Lung (tissue), 12 donors: ENCODE results near the gene BANF2. TPM values are rescaled to one million over a fixed set of nuclear protein-coding genes. Genes with fewer than 3 reads are reported as not detected.
"Not testable (repeated sequence)": the region's sequence is repeated elsewhere in the genome, so short reads cannot be mapped to it uniquely, and the experiment has no call there.

Source experiments
- ATAC-seq: fragments of 200-7000 bp; cut with Tn5 transposase; one replicate; pipeline ENCODE4 v1.9.1; 2020; ENCODE audit warnings: moderate number of reproducible peaks; ENCODE audit not compliant: insufficient read depth, low FRiP score
- DNase-seq, 3 donors: peaks; one replicate each; pipeline ENCODE4 v3.0.0-alpha.2; 2013 to 2017
- H3K27ac ChIP-seq, 2 donors: one replicate each; pipeline ENCODE4 v1.5.1; 2013; ENCODE audit warnings: mild to moderate bottlenecking in 2 of 2, moderate library complexity in 2 of 2, control low read depth in 1 of 2, inconsistent platforms in 1 of 2, low read depth in 1 of 2, low read length in 1 of 2
- H3K27me3 ChIP-seq, 3 donors: one replicate each; pipeline ENCODE4 v1.5.1; 2013; ENCODE audit warnings: low read length in 2 of 3; ENCODE audit not compliant: control insufficient read depth in 3 of 3, insufficient read depth in 3 of 3
- H3K36me3 ChIP-seq, 4 donors: one replicate each; pipeline ENCODE4 v1.5.1; 2013; ENCODE audit warnings: low read length in 4 of 4, mild to moderate bottlenecking in 1 of 4, moderate library complexity in 1 of 4; ENCODE audit not compliant: control insufficient read depth in 4 of 4, insufficient read depth in 4 of 4
- H3K4me1 ChIP-seq, 5 donors: one replicate each; pipeline ENCODE4 v1.5.1; 2013; ENCODE audit warnings: low read length in 5 of 5, mild to moderate bottlenecking in 2 of 5, moderate library complexity in 1 of 5; ENCODE audit not compliant: control insufficient read depth in 5 of 5, insufficient read depth in 5 of 5
- H3K4me3 ChIP-seq: one replicate; pipeline ENCODE4 v1.5.1; 2013; ENCODE audit warnings: mild to moderate bottlenecking, control low read depth, moderate library complexity
- H3K9ac ChIP-seq, 2 donors: one replicate each; pipeline ENCODE4 v1.5.1; 2013; ENCODE audit warnings: low read length in 2 of 2, control low read depth in 1 of 2; ENCODE audit not compliant: insufficient read depth in 1 of 2
- H3K9me3 ChIP-seq, 4 donors: one replicate each; pipeline ENCODE4 v1.5.1; 2013; ENCODE audit warnings: low read length in 3 of 4, mild to moderate bottlenecking in 1 of 4, moderate library complexity in 1 of 4; ENCODE audit not compliant: control insufficient read depth in 4 of 4, insufficient read depth in 3 of 4
- CTCF ChIP-seq: IDR thresholded peaks from 2 replicates; pipeline ENCODE4 v1.5.1; 2012; ENCODE audit warnings: mild to moderate bottlenecking; ENCODE audit errors: control extremely low read depth, extremely low read depth
- WGBS, 2 donors: extraction: QIAGEN DNeasy Blood & Tissue Kit; methylation state at CpG; one replicate each; pipeline ENCODE4 v1.1.7; 2013; 5-methylcytosine and 5-hydroxymethylcytosine counted together
- polyA plus RNA-seq, 2 donors: library from polyadenylated mRNA; stranded (reverse); fragments of 200-250 nt; gene quantifications; one replicate each; pipeline ENCODE4 v1.2.1, GENCODE V29; 2013
- total RNA-seq, 2 donors: library from RNA; depleted of rRNA in 1 of 2; stranded (reverse); fragments of >200 nt in 1 of 2; gene quantifications; one replicate each; pipeline ENCODE4 v1.2.1, GENCODE V29; 2014 to 2021
- donor health status: control.
- donor health status: control.
- donor health status: Bipolar disorder and iron deficiency.
- donor health status: healthy.
- donor health status: DM: yes; HTN: yes; CAD: no.

Gene BANF2
- total and polyA plus RNA-seq, 4 donors, result not detected

GRCh38 chr20:17657079-17657825, 42.5 kb upstream of the BANF2 start:
- peaks cover 0 to 6% (median 0%) of the 10 kb centered on the region in 4 donors for H3K9me3 ChIP-seq
- H3K9ac ChIP-seq, result no peak overlapping the region
- no peak overlapping the region for H3K27ac ChIP-seq
- ATAC-seq (no peak), DNase-seq (no peak)
- H3K27me3 ChIP-seq, result no peaks in the 10 kb centered on the region
- no peak overlapping the region for H3K4me3 ChIP-seq
- peaks cover 0 to 11% (median 3%) of the 10 kb centered on the region in 5 donors for H3K4me1 ChIP-seq
- peaks cover 9 to 32% (median 18%) of the 10 kb centered on the region in 4 donors for H3K36me3 ChIP-seq
- 83 to 86% methylated on average over 9 of the region's 9 CpGs for WGBS, 2 donors
- no peak for TF ChIP-seq CTCF

- Histone ChIP-seq H3K4me1 (peaks cover 0 to 10% (median 3%) of the 10 kb centered on the region in 5 donors), H3K27ac (peak overlapping the region in 1 of 2 donors; percentile 7), H3K27me3 (no peaks in the 10 kb centered on the region), H3K36me3 (peaks cover 9 to 32% (median 18%) of the 10 kb centered on the region in 4 donors), H3K9ac (no peak overlapping the region), H3K4me3 (no peak overlapping the region), H3K9me3 (peaks cover 0 to 6% (median 0%) of the 10 kb centered on the region in 4 donors)
- ATAC-seq, result no peak
- 94 to 96% methylated on average over 9 of the region's 9 CpGs for WGBS, 2 donors
- no peak for DNase-seq
- TF ChIP-seq CTCF, result no peak
These were observed 41.7 kb upstream of the BANF2 start for GRCh38 chr20:17657898-17658647.

- Histone ChIP-seq H3K4me1 (peaks cover 0 to 10% (median 3%) of the 10 kb centered on the region in 5 donors), H3K27ac (no peak overlapping the region), H3K9ac (no peak overlapping the region), H3K9me3 (peaks cover 0 to 6% (median 0%) of the 10 kb centered on the region in 4 donors), H3K36me3 (peaks cover 9 to 32% (median 18%) of the 10 kb centered on the region in 4 donors), H3K4me3 (no peak overlapping the region), H3K27me3 (no peaks in the 10 kb centered on the region)
- no peak for TF ChIP-seq CTCF
- no peak for DNase-seq
- ATAC-seq, result no peak
- 98 to 100% methylated on average over 2 of the region's 2 CpGs for WGBS, 2 donors
These were observed 41.1 kb upstream of the BANF2 start for GRCh38 chr20:17658648-17658993.

GRCh38 chr20:17659344-17659743, 40.4 kb upstream of the BANF2 start:
- not testable (repeated sequence) for ATAC-seq, H3K27ac ChIP-seq, H3K4me3 ChIP-seq, H3K27me3 ChIP-seq, H3K9ac ChIP-seq, DNase-seq, H3K9me3 ChIP-seq
- Histone ChIP-seq H3K4me1 (peaks cover 0 to 10% (median 3%) of the 10 kb centered on the region in 5 donors), H3K36me3 (peaks cover 9 to 28% (median 19%) of the 10 kb centered on the region in 4 donors)
- WGBS, 2 donors, result 95 to 97% methylated on average over 5 to 7 of the region's 7 CpGs
